Neural cell (in vitro differentiated cells): ENCODE results near the gene PPIE. TPM values are rescaled to one million over a fixed set of nuclear protein-coding genes. Genes with fewer than 3 reads are reported as not detected.
"Not testable (repeated sequence)": the region's sequence is repeated elsewhere in the genome, so short reads cannot be mapped to it uniquely, and the experiment has no call there.

Experiments
- H2AFZ ChIP-seq: fragments of 200-600, 300-800 bp; sonication (generic), shearing (Covaris generic); 2 replicates; pipeline ENCODE4 v1.6.0; 2014; ENCODE audit warnings: low read depth, mild to moderate bottlenecking, antibody characterized with exemption, low read length, moderate library complexity
- H3F3A ChIP-seq: fragments of 200-600 bp; shearing (Covaris generic); 2 replicates; pipeline ENCODE4 v1.6.1; 2016; ENCODE audit warnings: mild to moderate bottlenecking, moderate library complexity, mixed read lengths, antibody characterized with exemption, low read length; ENCODE audit not compliant: insufficient read depth, poor library complexity, severe bottlenecking
- H3K27ac ChIP-seq: fragments of 200-600, 300-800 bp; sonication (generic), shearing (Covaris generic); 2 replicates; pipeline ENCODE4 v1.5.1; 2014; ENCODE audit warnings: mild to moderate bottlenecking, low read length, moderate library complexity
- H3K27me3 ChIP-seq: fragments of 300-800, 200-600 bp; sonication (generic), shearing (Covaris generic); 2 replicates; pipeline ENCODE4 v1.6.0; 2014; ENCODE audit warnings: mild to moderate bottlenecking, low read depth, low read length, moderate library complexity; ENCODE audit not compliant: insufficient read depth
- H3K36me3 ChIP-seq: fragments of 300-800, 200-600 bp; sonication (generic), shearing (Covaris generic); 2 replicates; pipeline ENCODE4 v1.5.1; 2014; ENCODE audit warnings: mild to moderate bottlenecking, antibody characterized with exemption, low read length, moderate library complexity; ENCODE audit not compliant: insufficient read depth
- H3K4me2 ChIP-seq: fragments of 300-800, 200-600 bp; sonication (generic), shearing (Covaris generic); 2 replicates; pipeline ENCODE4 v1.6.0; 2014; ENCODE audit warnings: mild to moderate bottlenecking, low read length
- H3K4me3 ChIP-seq: fragments of 300-800, 200-600 bp; sonication (generic), shearing (Covaris generic); 2 replicates; pipeline ENCODE4 v1.5.1; 2014; ENCODE audit warnings: mild to moderate bottlenecking, low read length, moderate library complexity
- H3K79me2 ChIP-seq: fragments of 200-600 bp; shearing (Covaris generic); replicated peaks from 2 replicates; pipeline ENCODE4 v1.6.0; 2014; ENCODE audit warnings: mild to moderate bottlenecking, low read length, moderate library complexity; ENCODE audit not compliant: insufficient read depth
- H3K9ac ChIP-seq: fragments of 300-800, 200-600 bp; sonication (generic), shearing (Covaris generic); 2 replicates; pipeline ENCODE4 v1.6.1; 2016; ENCODE audit warnings: mild to moderate bottlenecking, low read length, mixed read lengths
- H3K9me2 ChIP-seq: fragments of 200-600 bp; shearing (Covaris generic); 2 replicates; pipeline ENCODE4 v1.6.1; 2016; ENCODE audit warnings: mild to moderate bottlenecking, low read length, mixed read lengths; ENCODE audit not compliant: insufficient read depth
- H3K9me3 ChIP-seq: fragments of 200-600, 300-800 bp; sonication (generic), shearing (Covaris generic); 2 replicates; pipeline ENCODE4 v1.6.1; 2016; ENCODE audit warnings: mild to moderate bottlenecking, mixed run types, low read length, moderate library complexity, mixed read lengths
- H4K20me1 ChIP-seq: fragments of 200-600 bp; shearing (Covaris generic); 2 replicates; pipeline ENCODE4 v1.6.1; 2016; ENCODE audit warnings: mild to moderate bottlenecking, mixed run types; ENCODE audit not compliant: insufficient read depth
- CTCF ChIP-seq: fragments of 450-650 bp; IDR thresholded peaks from 2 replicates; pipeline ENCODE4 v1.5.1; 2014; ENCODE audit warnings: antibody characterized with exemption, mild to moderate bottlenecking, moderate library complexity; ENCODE audit not compliant: poor library complexity, severe bottlenecking
- EP300 ChIP-seq: fragments of 450-650 bp; conservative IDR thresholded peaks from 2 replicates; pipeline ENCODE4 v1.6.1; 2014; ENCODE audit warnings: antibody characterized with exemption, mild to moderate bottlenecking, moderate library complexity; ENCODE audit not compliant: poor library complexity, severe bottlenecking
- EZH2 ChIP-seq: fragments of 200-600, 300-800 bp; shearing (Covaris generic), sonication (generic); IDR thresholded peaks from 2 replicates; pipeline ENCODE4 v1.6.1; 2014; ENCODE audit warnings: antibody characterized with exemption, low read length, borderline replicate concordance, mild to moderate bottlenecking; ENCODE audit not compliant: insufficient read depth, poor library complexity, severe bottlenecking
- MXI1 ChIP-seq: fragments of 450-650 bp; conservative IDR thresholded peaks from 2 replicates; pipeline ENCODE4 v1.6.1; 2014; ENCODE audit warnings: antibody characterized with exemption, mild to moderate bottlenecking; ENCODE audit not compliant: poor library complexity, severe bottlenecking
- POLR2AphosphoS5 ChIP-seq: IDR thresholded peaks from 2 replicates; pipeline ENCODE4 v1.6.1; 2012
- RAD21 ChIP-seq: fragments of 450-650 bp; conservative IDR thresholded peaks from 2 replicates; pipeline ENCODE4 v1.6.1; 2014; ENCODE audit warnings: antibody characterized with exemption, mild to moderate bottlenecking, moderate library complexity
- REST ChIP-seq: IDR thresholded peaks from 2 replicates; pipeline ENCODE4 v1.6.1; 2012; ENCODE audit warnings: borderline replicate concordance
- SMC3 ChIP-seq: fragments of 450-650 bp; conservative IDR thresholded peaks from 2 replicates; pipeline ENCODE4 v1.6.1; 2014; ENCODE audit warnings: antibody characterized with exemption, mild to moderate bottlenecking, moderate library complexity; ENCODE audit not compliant: poor library complexity
- TAF1 ChIP-seq: IDR thresholded peaks from 2 replicates; pipeline ENCODE4 v1.6.1; 2012; ENCODE audit warnings: low read depth
- polyA plus RNA-seq: library from polyadenylated mRNA; depleted of rRNA; stranded (reverse); fragments of >200 nt; gene quantifications from 2 replicates; pipeline ENCODE4 v1.2.3, GENCODE V29; 2014

PPIE gene
- polyA plus RNA-seq, 1 donor from 2014 or later, result 55.9 TPM

- no peak overlapping the region for H3K4me2 ChIP-seq
- no peak overlapping the region for H3K27ac ChIP-seq
- no peaks in the 10 kb centered on the region for H4K20me1 ChIP-seq
- no peaks in the 10 kb centered on the region for H3K27me3 ChIP-seq
- H3K9ac ChIP-seq, result no peak overlapping the region
- H3K9me3 ChIP-seq, result no peaks in the 10 kb centered on the region
- H3K79me2 ChIP-seq, result no peaks in the 10 kb centered on the region
- H3K4me3 ChIP-seq, result no peak overlapping the region
- TF ChIP-seq TAF1 (no peak), RAD21 (no peak), REST (no peak), CTCF (no peak), MXI1 (no peak), EZH2 (no peak), EP300 (no peak), SMC3 (no peak), POLR2AphosphoS5 (no peak)
- H3K36me3 ChIP-seq, result no peaks in the 10 kb centered on the region
- no peaks in the 10 kb centered on the region for H3K9me2 ChIP-seq
- H3F3A ChIP-seq, result no peaks in the 10 kb centered on the region
- no peak overlapping the region for H2AFZ ChIP-seq
Measured at GRCh38 chr1:39777306-39777705, 38.6 kb downstream of the PPIE start.

- not testable (repeated sequence) for H3K27ac ChIP-seq, H2AFZ ChIP-seq, H3F3A ChIP-seq, H3K79me2 ChIP-seq, H3K9me2 ChIP-seq, H3K27me3 ChIP-seq, H3K36me3 ChIP-seq, H4K20me1 ChIP-seq, H3K4me2 ChIP-seq, H3K4me3 ChIP-seq, H3K9ac ChIP-seq, H3K9me3 ChIP-seq
Measured at GRCh38 chr1:39777896-39778295, 39.2 kb downstream of the PPIE start.

GRCh38 chr1:39778463-39779099 lies 39.9 kb downstream of the PPIE start:
- not testable (repeated sequence) for H3K27me3 ChIP-seq, H3K4me3 ChIP-seq, H3F3A ChIP-seq, H3K9ac ChIP-seq, H3K9me2 ChIP-seq, H4K20me1 ChIP-seq, H3K27ac ChIP-seq, H3K4me2 ChIP-seq, H3K79me2 ChIP-seq, H2AFZ ChIP-seq, H3K36me3 ChIP-seq, H3K9me3 ChIP-seq
